ENCODE measurements around the gene CHGA.

Gene CHGA

GRCh38 chr14:92930737-92931602 lies 8.0 kb downstream of the CHGA start:
- DNase-seq (ENCODE audit: low spot score), result no peak

- DNase-seq (ENCODE audit: low spot score), result no peak
Observed at GRCh38 chr14:92931681-92932447, 8.9 kb downstream of the CHGA start.

- DNase-seq (ENCODE audit: low spot score), result no peak
Observed at GRCh38 chr14:92932448-92933395, 9.8 kb downstream of the CHGA start.

GRCh38 chr14:92933481-92933880 lies 10.5 kb downstream of the CHGA start:
- no peak for DNase-seq (ENCODE audit: low spot score)

- no peak for DNase-seq (ENCODE audit: low spot score)
Observed at GRCh38 chr14:92934196-92935085, 11.5 kb downstream of the CHGA start.

GRCh38 chr14:92935446-92935845 lies 12.5 kb downstream of the CHGA start:
- DNase-seq (ENCODE audit: low spot score), result no peak

GRCh38 chr14:92936085-92936484 lies 13.1 kb downstream of the CHGA start:
- DNase-seq (ENCODE audit: low spot score), result no peak

- DNase-seq (ENCODE audit: low spot score), result no peak
Observed at GRCh38 chr14:92937051-92937937, 14.3 kb downstream of the CHGA start.

- DNase-seq (ENCODE audit: low spot score), result no peak
Observed at GRCh38 chr14:92938235-92938875, 15.4 kb downstream of the CHGA start.

GRCh38 chr14:92938890-92939671 lies 16.1 kb downstream of the CHGA start:
- no peak for DNase-seq (ENCODE audit: low spot score)

GRCh38 chr14:92939699-92940098 lies 16.7 kb downstream of the CHGA start:
- no peak for DNase-seq (ENCODE audit: low spot score)

- no peak for DNase-seq (ENCODE audit: low spot score)
Observed at GRCh38 chr14:92940543-92940942, 17.6 kb downstream of the CHGA start.

- DNase-seq (ENCODE audit: low spot score), result no peak
Observed at GRCh38 chr14:92941531-92941930, 18.6 kb downstream of the CHGA start.

GRCh38 chr14:92942136-92942535 lies 19.2 kb downstream of the CHGA start:
- DNase-seq (ENCODE audit: low spot score), result no peak

GRCh38 chr14:92942576-92942975 lies 19.6 kb downstream of the CHGA start:
- no peak for DNase-seq (ENCODE audit: low spot score)

- no peak for DNase-seq (ENCODE audit: low spot score)
Observed at GRCh38 chr14:92942976-92943710, 20.2 kb downstream of the CHGA start.

GRCh38 chr14:92943855-92944570 lies 21.1 kb downstream of the CHGA start:
- DNase-seq (ENCODE audit: low spot score), result no peak
